Hindlimb muscle (tissue), 1 donor: ENCODE data around the gene CLDN9. TPM values are rescaled to one million over a fixed set of nuclear protein-coding genes. Genes with fewer than 3 reads are reported as not detected.
A peak's percentile ranks its signal among the peaks of the same experiment; 100 is the strongest.

Experiments
- DNase-seq: peaks from one replicate; pipeline ENCODE4 v3.0.0-alpha.2; 2013
- polyA plus RNA-seq: library from polyadenylated mRNA; unstranded; fragments of 120-200 nt; gene quantifications from one replicate; pipeline ENCODE4 v1.2.1, GENCODE V29; 2013; ENCODE audit not compliant: insufficient read length

CLDN9 gene
- polyA plus RNA-seq, 1 donor = 2.2 TPM

- DNase-seq = no peak
Observed at GRCh38 chr16:3057181-3058138, 44.7 kb downstream of the CLDN9 start.

- DNase-seq = no peak
Observed at GRCh38 chr16:3058139-3059030, 45.7 kb downstream of the CLDN9 start.

GRCh38 chr16:3059041-3059722 is 46.5 kb downstream of the CLDN9 start:
- peak; percentile 91 for DNase-seq

- DNase-seq = no peak
Observed at GRCh38 chr16:3059723-3060242, 47.1 kb downstream of the CLDN9 start.

- no peak for DNase-seq
Observed at GRCh38 chr16:3060339-3061127, 47.8 kb downstream of the CLDN9 start.

GRCh38 chr16:3062553-3062952 is 49.8 kb downstream of the CLDN9 start:
- no peak for DNase-seq

- no peak for DNase-seq
Observed at GRCh38 chr16:3063625-3064386, 51.1 kb downstream of the CLDN9 start.

Other genes with a start within 250 kb of the CLDN9 start
- 148 TPM for gene ELOB, start 235.6 kb upstream of the CLDN9 start, polyA plus RNA-seq
- not detected for gene PRSS33, start 225.4 kb upstream of the CLDN9 start, polyA plus RNA-seq
- not detected for gene PRSS41, start 214.5 kb upstream of the CLDN9 start, polyA plus RNA-seq
- gene PRSS21, start 195.7 kb upstream of the CLDN9 start, polyA plus RNA-seq = not detected
- 0.56 TPM for gene ZG16B, start 182.6 kb upstream of the CLDN9 start, polyA plus RNA-seq
- not detected for gene PRSS22, start 154.8 kb upstream of the CLDN9 start, polyA plus RNA-seq
- gene FLYWCH2, start 129.7 kb upstream of the CLDN9 start, polyA plus RNA-seq = 16.1 TPM
- 23.7 TPM for gene FLYWCH1, start 101.0 kb upstream of the CLDN9 start, polyA plus RNA-seq
- 6.1 TPM for gene KREMEN2, start 48.6 kb upstream of the CLDN9 start, polyA plus RNA-seq
- 7.0 TPM for gene PAQR4, start 43.6 kb upstream of the CLDN9 start, polyA plus RNA-seq
- 11.4 TPM for gene PKMYT1, start 32.5 kb upstream of the CLDN9 start, polyA plus RNA-seq
- gene CLDN6, start 5.3 kb downstream of the CLDN9 start, polyA plus RNA-seq = 0.32 TPM
- 42.5 TPM for gene TNFRSF12A, start 7.4 kb downstream of the CLDN9 start, polyA plus RNA-seq
- gene HCFC1R1, start 11.0 kb downstream of the CLDN9 start, polyA plus RNA-seq = 121 TPM
- 21.8 TPM for gene THOC6, start 11.1 kb downstream of the CLDN9 start, polyA plus RNA-seq
- gene BICDL2, start 24.0 kb downstream of the CLDN9 start, polyA plus RNA-seq = not detected
- gene MMP25, start 33.6 kb downstream of the CLDN9 start, polyA plus RNA-seq = 2.1 TPM
- gene IL32, start 52.7 kb downstream of the CLDN9 start, polyA plus RNA-seq = 161 TPM
- gene ZSCAN10, start 86.4 kb downstream of the CLDN9 start, polyA plus RNA-seq = 0.34 TPM
- 15.1 TPM for gene ZNF205, start 99.7 kb downstream of the CLDN9 start, polyA plus RNA-seq
- 15.5 TPM for gene ZNF213, start 122.1 kb downstream of the CLDN9 start, polyA plus RNA-seq
- not detected for gene OR1F1, start 175.3 kb downstream of the CLDN9 start, polyA plus RNA-seq
- gene ZNF200, start 222.2 kb downstream of the CLDN9 start, polyA plus RNA-seq = 5.9 TPM
- 0.40 TPM for gene MEFV, start 243.7 kb downstream of the CLDN9 start, polyA plus RNA-seq